ENCODE results near the gene ADIRF. TPM values are rescaled to one million over a fixed set of nuclear protein-coding genes. Genes with fewer than 3 reads are reported as not detected.
A peak's percentile ranks its signal among the peaks of the same experiment; 100 is the strongest.

Gene ADIRF
- total RNA-seq, 1 donor from 2014 or later: not detected

GRCh38 chr10:86970162-86970981 lies 2.1 kb downstream of the ADIRF start:
- Mint-ChIP-seq H3K27me3 (ENCODE audit: unreplicated experiment) (peaks cover 8% of the 10 kb centered on the region), H3K9me3 (ENCODE audit: unreplicated experiment) (no peaks in the 10 kb centered on the region), H3K27ac (ENCODE audit: unreplicated experiment) (no peak overlapping the region), H3K4me3 (ENCODE audit: unreplicated experiment) (peak overlapping the region; percentile 82), H3K4me1 (ENCODE audit: unreplicated experiment) (peaks cover 43% of the 10 kb centered on the region), H3K36me3 (ENCODE audit: low read depth, unreplicated experiment) (no peaks in the 10 kb centered on the region)
- TF ChIP-seq, protein P1, sequence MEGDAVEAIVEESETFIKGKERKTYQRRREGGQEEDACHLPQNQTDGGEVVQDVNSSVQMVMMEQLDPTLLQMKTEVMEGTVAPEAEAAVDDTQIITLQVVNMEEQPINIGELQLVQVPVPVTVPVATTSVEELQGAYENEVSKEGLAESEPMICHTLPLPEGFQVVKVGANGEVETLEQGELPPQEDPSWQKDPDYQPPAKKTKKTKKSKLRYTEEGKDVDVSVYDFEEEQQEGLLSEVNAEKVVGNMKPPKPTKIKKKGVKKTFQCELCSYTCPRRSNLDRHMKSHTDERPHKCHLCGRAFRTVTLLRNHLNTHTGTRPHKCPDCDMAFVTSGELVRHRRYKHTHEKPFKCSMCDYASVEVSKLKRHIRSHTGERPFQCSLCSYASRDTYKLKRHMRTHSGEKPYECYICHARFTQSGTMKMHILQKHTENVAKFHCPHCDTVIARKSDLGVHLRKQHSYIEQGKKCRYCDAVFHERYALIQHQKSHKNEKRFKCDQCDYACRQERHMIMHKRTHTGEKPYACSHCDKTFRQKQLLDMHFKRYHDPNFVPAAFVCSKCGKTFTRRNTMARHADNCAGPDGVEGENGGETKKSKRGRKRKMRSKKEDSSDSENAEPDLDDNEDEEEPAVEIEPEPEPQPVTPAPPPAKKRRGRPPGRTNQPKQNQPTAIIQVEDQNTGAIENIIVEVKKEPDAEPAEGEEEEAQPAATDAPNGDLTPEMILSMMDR (IDR thresholded peaks at IDR 0.05; ENCODE audit: unreplicated experiment): no peak
- DNase-seq (ENCODE audit: low spot score): no peak

DNA sequence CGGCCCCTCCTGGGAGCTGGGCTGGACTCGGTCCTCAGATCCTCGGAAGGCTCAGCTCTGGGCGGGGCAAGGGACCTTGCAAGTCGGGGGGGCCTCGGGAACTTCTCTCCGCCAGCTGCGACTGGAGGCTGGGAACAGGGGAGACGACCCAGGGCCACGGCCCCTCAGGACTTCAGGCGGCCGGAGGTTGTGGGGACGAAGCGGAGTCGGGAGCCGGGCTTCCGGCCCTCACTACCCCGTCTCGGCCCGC lies 2.6 kb downstream of the ADIRF start:
- no peak overlapping the region for H3K27ac Mint-ChIP-seq (ENCODE audit: unreplicated experiment)
- no peaks in the 10 kb centered on the region for H3K36me3 Mint-ChIP-seq (ENCODE audit: low read depth, unreplicated experiment)
- peaks cover 38% of the 10 kb centered on the region for H3K4me1 Mint-ChIP-seq (ENCODE audit: unreplicated experiment)
- TF ChIP-seq, protein P1 (IDR thresholded peaks at IDR 0.05; ENCODE audit: unreplicated experiment): no peak
- H3K4me3 Mint-ChIP-seq (ENCODE audit: unreplicated experiment): no peak overlapping the region
- no peaks in the 10 kb centered on the region for H3K9me3 Mint-ChIP-seq (ENCODE audit: unreplicated experiment)
- peaks cover 8% of the 10 kb centered on the region for H3K27me3 Mint-ChIP-seq (ENCODE audit: unreplicated experiment)
- DNase-seq (ENCODE audit: low spot score): no peak

DNA sequence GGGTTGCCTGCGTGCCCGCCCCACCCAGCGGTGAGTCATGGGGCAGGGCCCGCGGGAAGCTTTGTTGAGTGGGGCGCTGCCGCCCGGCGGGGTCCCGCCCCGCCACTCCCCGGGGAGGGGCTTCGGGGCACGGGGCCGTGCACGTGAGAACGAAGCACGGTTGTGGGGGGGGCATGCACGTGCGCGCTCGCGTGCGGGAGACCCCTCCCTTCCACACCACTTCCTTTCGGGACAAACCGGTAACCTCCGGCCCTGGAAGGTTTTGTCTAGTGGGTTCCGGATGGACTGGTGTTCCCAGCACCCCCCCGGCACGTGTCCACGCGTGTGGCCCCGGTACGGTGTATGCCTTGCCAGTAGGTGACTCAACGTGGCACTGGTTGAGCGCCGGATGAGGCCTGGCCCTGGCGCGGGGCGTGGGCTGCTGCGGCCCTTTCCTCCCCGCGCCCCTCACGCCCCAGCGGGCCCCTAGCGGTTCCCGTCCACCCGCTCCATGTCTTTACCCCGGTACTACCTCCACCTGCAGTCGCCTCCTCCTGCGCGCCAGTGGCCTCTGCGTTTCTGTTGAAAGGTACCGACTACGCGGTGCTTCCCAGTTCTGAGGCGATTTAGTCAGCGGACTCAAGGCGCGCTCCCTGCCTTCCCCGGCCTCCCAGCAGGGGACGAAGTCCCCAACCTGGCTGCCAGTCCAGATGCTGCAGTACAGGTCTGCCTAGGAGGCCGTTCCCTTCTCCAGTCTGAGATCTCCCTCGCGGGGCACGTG lies 3.1 kb downstream of the ADIRF start:
- Mint-ChIP-seq H3K27me3 (ENCODE audit: unreplicated experiment) (peaks cover 8% of the 10 kb centered on the region), H3K4me1 (ENCODE audit: unreplicated experiment) (peaks cover 33% of the 10 kb centered on the region), H3K4me3 (ENCODE audit: unreplicated experiment) (peak overlapping the region; percentile 87), H3K36me3 (ENCODE audit: low read depth, unreplicated experiment) (no peaks in the 10 kb centered on the region), H3K9me3 (ENCODE audit: unreplicated experiment) (no peaks in the 10 kb centered on the region), H3K27ac (ENCODE audit: unreplicated experiment) (peak overlapping the region; percentile 57)
- DNase-seq (ENCODE audit: low spot score): peak; percentile 66
- TF ChIP-seq, protein P1 (IDR thresholded peaks at IDR 0.05; ENCODE audit: unreplicated experiment): no peak

DNA sequence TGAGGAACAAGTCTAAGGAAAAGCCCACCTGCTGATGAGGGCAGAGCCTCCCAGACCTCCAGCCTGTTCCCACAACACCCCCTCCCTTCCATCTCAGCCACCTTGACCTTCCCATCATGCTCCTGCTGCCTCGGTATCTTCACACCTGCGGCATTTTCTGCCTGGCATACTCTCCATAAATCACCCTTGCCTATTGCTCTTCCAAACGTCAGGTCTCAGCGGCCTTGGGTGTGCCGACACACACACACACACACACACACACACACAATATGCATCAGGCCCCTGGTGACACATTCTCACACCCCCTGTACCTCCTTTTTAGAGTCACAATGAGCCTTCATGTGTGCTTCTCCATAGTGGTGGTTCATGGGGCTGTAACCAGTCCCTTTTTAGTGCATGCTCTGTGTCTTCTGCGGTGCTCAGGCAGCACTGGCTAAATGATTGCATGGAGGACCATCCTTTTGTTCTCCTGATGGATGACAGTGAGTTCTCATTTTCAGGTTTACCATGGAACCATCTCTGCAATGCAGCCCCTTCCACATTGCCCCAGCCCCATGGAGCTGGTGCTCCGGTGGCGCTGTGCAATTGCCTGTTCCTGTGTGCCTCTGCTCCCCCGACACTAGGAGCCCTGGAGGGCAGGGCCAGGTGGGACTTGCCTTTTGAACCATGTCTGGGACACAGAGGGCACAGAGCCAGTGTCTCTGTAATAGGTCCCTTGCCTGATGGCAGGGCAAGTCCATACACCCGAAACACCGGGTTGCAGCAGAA lies 4.5 kb downstream of the ADIRF start:
- DNase-seq (ENCODE audit: low spot score): no peak
- no peaks in the 10 kb centered on the region for H3K36me3 Mint-ChIP-seq (ENCODE audit: low read depth, unreplicated experiment)
- TF ChIP-seq, protein P1 (IDR thresholded peaks at IDR 0.05; ENCODE audit: unreplicated experiment): no peak
- H3K27ac Mint-ChIP-seq (ENCODE audit: unreplicated experiment): no peak overlapping the region
- H3K4me1 Mint-ChIP-seq (ENCODE audit: unreplicated experiment): peaks cover 20% of the 10 kb centered on the region
- H3K27me3 Mint-ChIP-seq (ENCODE audit: unreplicated experiment): peaks cover 7% of the 10 kb centered on the region
- no peak overlapping the region for H3K4me3 Mint-ChIP-seq (ENCODE audit: unreplicated experiment)
- H3K9me3 Mint-ChIP-seq (ENCODE audit: unreplicated experiment): no peaks in the 10 kb centered on the region
